HepG2 (cell line): ENCODE measurements around the gene ZNF212. TPM values are rescaled to one million over a fixed set of nuclear protein-coding genes. Genes with fewer than 3 reads are reported as not detected.

Experiments used
- AHR ChIP-seq: IDR thresholded peaks from 2 replicates; pipeline ENCODE4 v1.6.1; 2018; ENCODE audit warnings: missing genetic modification reagents, missing compliant biosample characterization
- BORCS8-MEF2B ChIP-seq: sonication (generic); formaldehyde crosslinking; IDR thresholded peaks from 2 replicates; pipeline ENCODE4 v1.8.0; 2022; ENCODE audit warnings: mild to moderate bottlenecking, missing genetic modification reagents
- CAMTA2 ChIP-seq: sonication (generic); formaldehyde crosslinking; IDR thresholded peaks from 2 replicates; pipeline ENCODE4 v1.4.0; 2020; ENCODE audit warnings: mild to moderate bottlenecking, missing genetic modification reagents, borderline replicate concordance
- GTF2F1 ChIP-seq: fragments of 150-350 bp; IDR thresholded peaks from 2 replicates; pipeline ENCODE4 v1.6.1; 2014; ENCODE audit warnings: low read length
- JUNB ChIP-seq: sonication (generic); formaldehyde crosslinking; IDR thresholded peaks from 2 replicates; pipeline ENCODE4 v1.8.0; 2022; ENCODE audit warnings: missing genetic modification reagents, mild to moderate bottlenecking, borderline replicate concordance
- NCOA2 ChIP-seq: sonication (generic); formaldehyde crosslinking; IDR thresholded peaks from 2 replicates; pipeline ENCODE4 v1.8.0; 2022; ENCODE audit warnings: inconsistent platforms
- SIX1 ChIP-seq: sonication (generic); formaldehyde crosslinking; IDR thresholded peaks from 2 replicates; pipeline ENCODE4 v1.4.0; 2020; ENCODE audit warnings: missing genetic modification reagents, borderline replicate concordance
- SMARCC2 ChIP-seq: fragments of 450-650 bp; IDR thresholded peaks from 2 replicates; pipeline ENCODE4 v1.6.1; 2017; ENCODE audit warnings: antibody characterized with exemption, mild to moderate bottlenecking
- SNAPC2 ChIP-seq: sonication (generic); formaldehyde crosslinking; IDR thresholded peaks from 2 replicates; pipeline ENCODE4 v1.8.1; 2022; ENCODE audit warnings: mild to moderate bottlenecking, missing genetic modification reagents
- ZMAT3 ChIP-seq: sonication (generic); formaldehyde crosslinking; conservative IDR thresholded peaks from 2 replicates; pipeline ENCODE4 v1.7.0; 2021; ENCODE audit warnings: missing genetic modification reagents
- ZNF34 ChIP-seq: sonication (generic); formaldehyde crosslinking; IDR thresholded peaks from 2 replicates; pipeline ENCODE4 v1.4.0; 2020; ENCODE audit warnings: mild to moderate bottlenecking, missing genetic modification reagents, borderline replicate concordance
- polyA plus RNA-seq, 8 experiments: library from polyadenylated mRNA; depleted of rRNA in 3 of 8; stranded (reverse) in 7 of 8; unstranded in 1 of 8; fragments of >200 nt; fragmentation: Illumina TruSeq in 4 of 8; extraction: Trizol in 4 of 8; gene quantifications; 2 replicates each; pipeline versions ENCODE4 v1.2.1 to v1.2.3, GENCODE V29; 2011 to 2016; ENCODE audit warnings: low read depth in 4 of 8, missing spikeins in 1 of 8, mixed read lengths in 1 of 8; ENCODE audit not compliant: insufficient read depth in 1 of 8
- total RNA-seq, 5 experiments: library from RNA; depleted of rRNA; stranded (reverse); fragments of >200 nt; fragmentation: Illumina TruSeq; extraction: Trizol; gene quantifications; 2 replicates each; pipeline ENCODE4 v1.2.3, GENCODE V29; 2016; ENCODE audit warnings: low read depth in 1 of 5
- TF ChIP-seq, protein P1 (sequence below): sonication (generic); formaldehyde crosslinking; IDR thresholded peaks from 2 replicates; pipeline ENCODE4 v1.4.0; 2020; ENCODE audit warnings: missing genetic modification reagents, borderline replicate concordance
- TF ChIP-seq, protein P2 (sequence below): sonication (generic); formaldehyde crosslinking; IDR thresholded peaks from 2 replicates; pipeline ENCODE4 v1.4.0; 2020; ENCODE audit warnings: mild to moderate bottlenecking, missing genetic modification reagents
- TF ChIP-seq, protein P3 (sequence below): sonication (generic); formaldehyde crosslinking; IDR thresholded peaks from 2 replicates; pipeline ENCODE4 v1.5.0; 2020; ENCODE audit warnings: missing genetic modification reagents
- TF ChIP-seq, protein P4 (sequence below): sonication (generic); formaldehyde crosslinking; conservative IDR thresholded peaks from 2 replicates; pipeline ENCODE4 v1.4.0; 2020; ENCODE audit warnings: missing genetic modification reagents
- TF ChIP-seq, protein P5 (sequence below): sonication (generic); formaldehyde crosslinking; IDR thresholded peaks from 2 replicates; pipeline ENCODE4 v1.8.1; 2023; ENCODE audit warnings: missing genetic modification reagents, mild to moderate bottlenecking, borderline replicate concordance
- TF ChIP-seq, protein P6 (sequence below): sonication (generic); formaldehyde crosslinking; IDR thresholded peaks from 2 replicates; pipeline ENCODE4 v1.8.0; 2022; ENCODE audit warnings: mild to moderate bottlenecking, missing genetic modification reagents; ENCODE audit not compliant: insufficient replicate concordance

The ZNF212 gene
- total and polyA plus RNA-seq, 2 of the 13 experiments (the other 11 are each of a cell fraction or from before 2014, with no cell fraction given): 2.6 to 3.8 TPM

DNA sequence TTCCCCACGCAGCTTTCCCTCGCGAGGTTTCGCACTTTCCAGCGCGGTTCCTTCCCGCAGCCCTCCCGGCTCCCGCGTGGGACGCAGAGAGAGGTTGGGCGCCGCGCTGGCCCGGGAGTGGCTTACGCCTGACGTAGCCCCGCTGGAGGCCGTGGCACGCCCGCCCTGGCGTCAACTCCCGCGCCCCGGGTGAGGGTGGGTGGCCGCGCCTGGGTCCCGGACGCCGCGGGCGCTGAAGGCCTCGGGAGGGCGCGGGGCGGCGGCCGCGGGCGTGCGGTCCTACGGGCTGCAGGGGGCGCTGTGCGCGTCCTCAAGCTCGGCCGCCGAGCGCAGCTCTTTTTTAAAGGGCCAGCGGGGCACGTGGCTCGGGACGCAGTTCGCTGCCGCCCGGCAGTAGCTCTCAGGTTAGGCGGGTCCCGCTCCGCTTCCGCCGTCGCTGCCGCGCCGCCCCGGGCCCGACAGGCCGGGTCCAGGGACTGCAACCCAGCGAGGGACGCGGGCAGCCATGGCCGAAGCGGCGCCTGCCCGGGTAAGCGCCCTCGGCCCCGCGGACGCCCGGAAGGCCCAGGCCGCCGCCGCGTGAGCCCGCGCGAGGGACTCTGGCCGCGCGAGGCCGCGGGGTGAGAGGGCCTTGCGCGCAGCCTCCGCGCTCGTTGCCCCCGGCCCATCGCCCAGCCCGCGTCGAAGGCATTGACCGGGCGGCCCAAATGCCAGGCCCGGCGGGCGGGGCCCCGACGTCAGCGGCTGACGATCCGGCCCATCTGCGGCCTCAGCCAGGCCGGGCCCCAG lies 22.6 kb downstream of the ZNF212 start, which contains the start of gene ZNF783 (continued):
- TF ChIP-seq, protein P1, sequence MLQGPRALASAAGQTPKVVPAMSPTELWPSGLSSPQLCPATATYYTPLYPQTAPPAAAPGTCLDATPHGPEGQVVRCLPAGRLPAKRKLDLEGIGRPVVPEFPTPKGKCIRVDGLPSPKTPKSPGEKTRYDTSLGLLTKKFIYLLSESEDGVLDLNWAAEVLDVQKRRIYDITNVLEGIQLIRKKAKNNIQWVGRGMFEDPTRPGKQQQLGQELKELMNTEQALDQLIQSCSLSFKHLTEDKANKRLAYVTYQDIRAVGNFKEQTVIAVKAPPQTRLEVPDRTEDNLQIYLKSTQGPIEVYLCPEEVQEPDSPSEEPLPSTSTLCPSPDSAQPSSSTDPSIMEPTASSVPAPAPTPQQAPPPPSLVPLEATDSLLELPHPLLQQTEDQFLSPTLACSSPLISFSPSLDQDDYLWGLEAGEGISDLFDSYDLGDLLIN (CRISPR knock-in tag): peak; percentile 91; the same call in 1 of the 2 replicates
- TF ChIP-seq, protein P2, sequence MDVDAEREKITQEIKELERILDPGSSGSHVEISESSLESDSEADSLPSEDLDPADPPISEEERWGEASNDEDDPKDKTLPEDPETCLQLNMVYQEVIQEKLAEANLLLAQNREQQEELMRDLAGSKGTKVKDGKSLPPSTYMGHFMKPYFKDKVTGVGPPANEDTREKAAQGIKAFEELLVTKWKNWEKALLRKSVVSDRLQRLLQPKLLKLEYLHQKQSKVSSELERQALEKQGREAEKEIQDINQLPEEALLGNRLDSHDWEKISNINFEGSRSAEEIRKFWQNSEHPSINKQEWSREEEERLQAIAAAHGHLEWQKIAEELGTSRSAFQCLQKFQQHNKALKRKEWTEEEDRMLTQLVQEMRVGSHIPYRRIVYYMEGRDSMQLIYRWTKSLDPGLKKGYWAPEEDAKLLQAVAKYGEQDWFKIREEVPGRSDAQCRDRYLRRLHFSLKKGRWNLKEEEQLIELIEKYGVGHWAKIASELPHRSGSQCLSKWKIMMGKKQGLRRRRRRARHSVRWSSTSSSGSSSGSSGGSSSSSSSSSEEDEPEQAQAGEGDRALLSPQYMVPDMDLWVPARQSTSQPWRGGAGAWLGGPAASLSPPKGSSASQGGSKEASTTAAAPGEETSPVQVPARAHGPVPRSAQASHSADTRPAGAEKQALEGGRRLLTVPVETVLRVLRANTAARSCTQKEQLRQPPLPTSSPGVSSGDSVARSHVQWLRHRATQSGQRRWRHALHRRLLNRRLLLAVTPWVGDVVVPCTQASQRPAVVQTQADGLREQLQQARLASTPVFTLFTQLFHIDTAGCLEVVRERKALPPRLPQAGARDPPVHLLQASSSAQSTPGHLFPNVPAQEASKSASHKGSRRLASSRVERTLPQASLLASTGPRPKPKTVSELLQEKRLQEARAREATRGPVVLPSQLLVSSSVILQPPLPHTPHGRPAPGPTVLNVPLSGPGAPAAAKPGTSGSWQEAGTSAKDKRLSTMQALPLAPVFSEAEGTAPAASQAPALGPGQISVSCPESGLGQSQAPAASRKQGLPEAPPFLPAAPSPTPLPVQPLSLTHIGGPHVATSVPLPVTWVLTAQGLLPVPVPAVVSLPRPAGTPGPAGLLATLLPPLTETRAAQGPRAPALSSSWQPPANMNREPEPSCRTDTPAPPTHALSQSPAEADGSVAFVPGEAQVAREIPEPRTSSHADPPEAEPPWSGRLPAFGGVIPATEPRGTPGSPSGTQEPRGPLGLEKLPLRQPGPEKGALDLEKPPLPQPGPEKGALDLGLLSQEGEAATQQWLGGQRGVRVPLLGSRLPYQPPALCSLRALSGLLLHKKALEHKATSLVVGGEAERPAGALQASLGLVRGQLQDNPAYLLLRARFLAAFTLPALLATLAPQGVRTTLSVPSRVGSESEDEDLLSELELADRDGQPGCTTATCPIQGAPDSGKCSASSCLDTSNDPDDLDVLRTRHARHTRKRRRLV (CRISPR knock-in tag): no peak
- TF ChIP-seq, protein P3, sequence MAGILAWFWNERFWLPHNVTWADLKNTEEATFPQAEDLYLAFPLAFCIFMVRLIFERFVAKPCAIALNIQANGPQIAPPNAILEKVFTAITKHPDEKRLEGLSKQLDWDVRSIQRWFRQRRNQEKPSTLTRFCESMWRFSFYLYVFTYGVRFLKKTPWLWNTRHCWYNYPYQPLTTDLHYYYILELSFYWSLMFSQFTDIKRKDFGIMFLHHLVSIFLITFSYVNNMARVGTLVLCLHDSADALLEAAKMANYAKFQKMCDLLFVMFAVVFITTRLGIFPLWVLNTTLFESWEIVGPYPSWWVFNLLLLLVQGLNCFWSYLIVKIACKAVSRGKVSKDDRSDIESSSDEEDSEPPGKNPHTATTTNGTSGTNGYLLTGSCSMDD (CRISPR knock-in tag): no peak
- TF ChIP-seq SMARCC2 (no peak), GTF2F1 (no peak), ZMAT3 (peak; percentile 69; the same call in 1 of the 2 replicates), BORCS8-MEF2B (CRISPR knock-in tag) (peak; percentile 86), ZNF34 (CRISPR knock-in tag) (peak; percentile 87), SNAPC2 (CRISPR knock-in tag) (peak; percentile 50; the same call in 1 of the 2 replicates), JUNB (peak; percentile 36; the same call in 1 of the 2 replicates), CAMTA2 (CRISPR knock-in tag) (no peak), SIX1 (CRISPR knock-in tag) (no peak), AHR (CRISPR knock-in tag) (0 out of 2 replicates have a peak, but pooled peaks have one; percentile 52), NCOA2 (CRISPR knock-in tag) (peak; percentile 47; the same call in 1 of the 2 replicates)
- TF ChIP-seq, protein P4, sequence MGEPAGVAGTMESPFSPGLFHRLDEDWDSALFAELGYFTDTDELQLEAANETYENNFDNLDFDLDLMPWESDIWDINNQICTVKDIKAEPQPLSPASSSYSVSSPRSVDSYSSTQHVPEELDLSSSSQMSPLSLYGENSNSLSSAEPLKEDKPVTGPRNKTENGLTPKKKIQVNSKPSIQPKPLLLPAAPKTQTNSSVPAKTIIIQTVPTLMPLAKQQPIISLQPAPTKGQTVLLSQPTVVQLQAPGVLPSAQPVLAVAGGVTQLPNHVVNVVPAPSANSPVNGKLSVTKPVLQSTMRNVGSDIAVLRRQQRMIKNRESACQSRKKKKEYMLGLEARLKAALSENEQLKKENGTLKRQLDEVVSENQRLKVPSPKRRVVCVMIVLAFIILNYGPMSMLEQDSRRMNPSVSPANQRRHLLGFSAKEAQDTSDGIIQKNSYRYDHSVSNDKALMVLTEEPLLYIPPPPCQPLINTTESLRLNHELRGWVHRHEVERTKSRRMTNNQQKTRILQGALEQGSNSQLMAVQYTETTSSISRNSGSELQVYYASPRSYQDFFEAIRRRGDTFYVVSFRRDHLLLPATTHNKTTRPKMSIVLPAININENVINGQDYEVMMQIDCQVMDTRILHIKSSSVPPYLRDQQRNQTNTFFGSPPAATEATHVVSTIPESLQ (CRISPR knock-in tag): 0 out of 2 replicates have a peak, but pooled peaks have one; percentile 48
- TF ChIP-seq, protein P5, sequence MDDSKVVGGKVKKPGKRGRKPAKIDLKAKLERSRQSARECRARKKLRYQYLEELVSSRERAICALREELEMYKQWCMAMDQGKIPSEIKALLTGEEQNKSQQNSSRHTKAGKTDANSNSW: no peak
- TF ChIP-seq, protein P6, sequence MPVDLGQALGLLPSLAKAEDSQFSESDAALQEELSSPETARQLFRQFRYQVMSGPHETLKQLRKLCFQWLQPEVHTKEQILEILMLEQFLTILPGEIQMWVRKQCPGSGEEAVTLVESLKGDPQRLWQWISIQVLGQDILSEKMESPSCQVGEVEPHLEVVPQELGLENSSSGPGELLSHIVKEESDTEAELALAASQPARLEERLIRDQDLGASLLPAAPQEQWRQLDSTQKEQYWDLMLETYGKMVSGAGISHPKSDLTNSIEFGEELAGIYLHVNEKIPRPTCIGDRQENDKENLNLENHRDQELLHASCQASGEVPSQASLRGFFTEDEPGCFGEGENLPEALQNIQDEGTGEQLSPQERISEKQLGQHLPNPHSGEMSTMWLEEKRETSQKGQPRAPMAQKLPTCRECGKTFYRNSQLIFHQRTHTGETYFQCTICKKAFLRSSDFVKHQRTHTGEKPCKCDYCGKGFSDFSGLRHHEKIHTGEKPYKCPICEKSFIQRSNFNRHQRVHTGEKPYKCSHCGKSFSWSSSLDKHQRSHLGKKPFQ (CRISPR knock-in tag): peak; percentile 55
